Keratinocyte (primary cell): ENCODE measurements around the gene ADAMTS15. TPM values are rescaled to one million over a fixed set of nuclear protein-coding genes. Genes with fewer than 3 reads are reported as not detected.

Source experiments
- DNase-seq: peaks from one replicate; pipeline ENCODE4 v3.0.0-alpha.2; 2011; ENCODE audit warnings: low read depth, missing footprints, low spot score
- FAIRE-seq: peaks from 2 replicates; lab custom pipeline; 2011; peaks lifted over from hg19 to GRCh38; lab: Jason Lieb, UNC
- H2AFZ ChIP-seq: 2 replicates; pipeline ENCODE4 v1.6.0; 2012; ENCODE audit warnings: low read length, control low read depth, inconsistent platforms; ENCODE audit not compliant: control insufficient read depth
- H3K27ac ChIP-seq: 2 replicates; pipeline ENCODE4 v1.5.1; 2011; ENCODE audit warnings: low read length; ENCODE audit not compliant: control insufficient read depth, insufficient read depth
- H3K27me3 ChIP-seq: 3 replicates; pipeline ENCODE4 v1.6.0; 2011; ENCODE audit warnings: low read length; ENCODE audit not compliant: control insufficient read depth, insufficient read depth; ENCODE audit errors: extremely low read depth
- H3K36me3 ChIP-seq, 2 experiments: 2 replicates in 1 of 2; 3 replicates in 1 of 2; pipeline ENCODE4 v1.5.1; 2011; ENCODE audit warnings: low read length in 2 of 2, mild to moderate bottlenecking in 1 of 2; ENCODE audit not compliant: control insufficient read depth in 2 of 2, insufficient read depth in 2 of 2; ENCODE audit errors: extremely low read depth in 1 of 2
- H3K4me1 ChIP-seq: 3 replicates; pipeline ENCODE4 v1.5.1; 2011; ENCODE audit warnings: low read length; ENCODE audit not compliant: control insufficient read depth, insufficient read depth; ENCODE audit errors: extremely low read depth
- H3K4me2 ChIP-seq: 3 replicates; pipeline ENCODE4 v1.6.0; 2011; ENCODE audit warnings: low read depth, low read length; ENCODE audit not compliant: control insufficient read depth, insufficient read depth; ENCODE audit errors: extremely low read depth
- H3K4me3 ChIP-seq, 3 experiments: fragments of 200-600 bp in 1 of 3; sonication (generic) in 1 of 3; 2 replicates in 2 of 3; 3 replicates in 1 of 3; pipeline ENCODE4 v1.5.1; 2011 to 2016; ENCODE audit warnings: low read length in 3 of 3, mild to moderate bottlenecking in 3 of 3, control low read depth in 2 of 3, inconsistent platforms in 1 of 3, low read depth in 1 of 3, mixed read lengths in 1 of 3, mixed run types in 1 of 3, moderate library complexity in 1 of 3; ENCODE audit not compliant: control insufficient read depth in 2 of 3, insufficient read depth in 2 of 3; ENCODE audit errors: extremely low read depth in 1 of 3
- H3K79me2 ChIP-seq: 2 replicates; pipeline ENCODE4 v1.6.0; 2012; ENCODE audit warnings: low read length; ENCODE audit not compliant: control insufficient read depth, insufficient read depth
- H3K9ac ChIP-seq: 3 replicates; pipeline ENCODE4 v1.6.0; 2011; ENCODE audit warnings: low read length; ENCODE audit not compliant: control insufficient read depth, insufficient read depth; ENCODE audit errors: extremely low read depth
- H3K9me1 ChIP-seq: 3 replicates; pipeline ENCODE4 v1.6.0; 2011; ENCODE audit warnings: low read length; ENCODE audit not compliant: control insufficient read depth, insufficient read depth; ENCODE audit errors: extremely low read depth
- H3K9me3 ChIP-seq: 2 replicates; pipeline ENCODE4 v1.5.1; 2012; ENCODE audit warnings: low read depth, low read length; ENCODE audit not compliant: control insufficient read depth
- H4K20me1 ChIP-seq: 3 replicates; pipeline ENCODE4 v1.6.0; 2011; ENCODE audit warnings: low read length; ENCODE audit not compliant: control insufficient read depth, insufficient read depth; ENCODE audit errors: extremely low read depth
- CTCF ChIP-seq, 3 experiments: IDR thresholded peaks in 1 of 3; conservative IDR thresholded peaks in 1 of 3; optimal IDR thresholded peaks in 1 of 3; 2 replicates in 2 of 3; 3 replicates in 1 of 3; pipeline versions ENCODE3 to v1.5.1; 2011; ENCODE audit warnings: low read length in 3 of 3, mild to moderate bottlenecking in 3 of 3, moderate library complexity in 2 of 3, control low read depth in 1 of 3, inconsistent platforms in 1 of 3; ENCODE audit not compliant: insufficient read depth in 2 of 3; ENCODE audit errors: extremely low read depth in 1 of 3
- EZH2 ChIP-seq: IDR thresholded peaks from one replicate; pipeline ENCODE4 v1.6.1; 2012; ENCODE audit warnings: inconsistent platforms, mild to moderate bottlenecking, low read length, moderate library complexity
- dilution Hi-C: fragments of 300-500 bp; cut with MboI; formaldehyde crosslinking; loops from one replicate; pipeline ENCODE4 v1.7.0; 2020; ENCODE audit warnings: low sequenced_read_pairs; ENCODE audit not compliant: extremely low pct_ligation_motif_present
- polyA plus RNA-seq, 5 experiments: library from polyadenylated mRNA; depleted of rRNA in 3 of 5; stranded (reverse) in 3 of 5; stranded (forward) in 1 of 5; unstranded in 1 of 5; fragments of >200 nt; gene quantifications; 1 replicate in 1 of 5; 2 replicates in 3 of 5; 3 replicates in 1 of 5; pipeline versions ENCODE4 v1.2.1 to v1.2.3, GENCODE V29; 2011 to 2012; ENCODE audit warnings: missing spikeins in 2 of 5, low read depth in 1 of 5, low replicate concordance in 1 of 5

ADAMTS15 gene
- polyA plus RNA-seq, 1 donor (not counting 4 experiments of a cell fraction or from before 2014, with no cell fraction given) = 0.30 TPM

GRCh38 chr11:130423541-130424142 is 24.8 kb upstream of the ADAMTS15 start:
- H3K27ac ChIP-seq = no peak overlapping the region
- H3K27me3 ChIP-seq = peaks cover 68% of the 10 kb centered on the region
- TF ChIP-seq EZH2 (no peak), CTCF (optimal IDR thresholded peaks at IDR 0.05 in 1 of 3, IDR thresholded peaks at IDR 0.05 in 1 of 3, conservative IDR thresholded peaks at IDR 0.05 in 1 of 3; ENCODE audit: extremely low read depth in 1 of 3, insufficient read depth in 2 of 3, low read length in 3 of 3) (no peak)
- FAIRE-seq (no peak), DNase-seq (no peak)
- no peak overlapping the region for H3K4me2 ChIP-seq
- H3K4me1 ChIP-seq = peaks cover 6% of the 10 kb centered on the region
- H3K9ac ChIP-seq = no peak overlapping the region
- H2AFZ ChIP-seq = no peak overlapping the region
- no peak overlapping the region for H3K4me3 ChIP-seq
- H3K9me3 ChIP-seq = no peaks in the 10 kb centered on the region
- H3K36me3 ChIP-seq = no peaks in the 10 kb centered on the region
- H3K79me2 ChIP-seq = no peaks in the 10 kb centered on the region
- dilution Hi-C loops = no loop called here
- no peaks in the 10 kb centered on the region for H3K9me1 ChIP-seq
- H4K20me1 ChIP-seq = no peaks in the 10 kb centered on the region

- dilution Hi-C loops = no loop called here
- peaks cover 78% of the 10 kb centered on the region for H3K27me3 ChIP-seq
Measured at GRCh38 chr11:130424613-130425140, 23.8 kb upstream of the ADAMTS15 start.

More at GRCh38 chr11:130424613-130425140, 23.8 kb upstream of the ADAMTS15 start:
- no peaks in the 10 kb centered on the region for H3K79me2 ChIP-seq
- H3K27ac ChIP-seq = no peak overlapping the region
- H4K20me1 ChIP-seq = no peaks in the 10 kb centered on the region
- no peaks in the 10 kb centered on the region for H3K36me3 ChIP-seq
- no peak overlapping the region for H3K4me2 ChIP-seq
- H3K9me1 ChIP-seq = no peaks in the 10 kb centered on the region
- H3K4me3 ChIP-seq = no peak overlapping the region
- TF ChIP-seq EZH2 (no peak), CTCF (optimal IDR thresholded peaks at IDR 0.05 in 1 of 3, IDR thresholded peaks at IDR 0.05 in 1 of 3, conservative IDR thresholded peaks at IDR 0.05 in 1 of 3; ENCODE audit: extremely low read depth in 1 of 3, insufficient read depth in 2 of 3, low read length in 3 of 3) (no peak)
- peaks cover 6% of the 10 kb centered on the region for H3K4me1 ChIP-seq
- H3K9ac ChIP-seq = no peak overlapping the region
- no peaks in the 10 kb centered on the region for H3K9me3 ChIP-seq
- DNase-seq (no peak), FAIRE-seq (no peak)
- no peak overlapping the region for H2AFZ ChIP-seq
